ENCODE data around the gene SLC9A7.

SLC9A7 gene

DNA sequence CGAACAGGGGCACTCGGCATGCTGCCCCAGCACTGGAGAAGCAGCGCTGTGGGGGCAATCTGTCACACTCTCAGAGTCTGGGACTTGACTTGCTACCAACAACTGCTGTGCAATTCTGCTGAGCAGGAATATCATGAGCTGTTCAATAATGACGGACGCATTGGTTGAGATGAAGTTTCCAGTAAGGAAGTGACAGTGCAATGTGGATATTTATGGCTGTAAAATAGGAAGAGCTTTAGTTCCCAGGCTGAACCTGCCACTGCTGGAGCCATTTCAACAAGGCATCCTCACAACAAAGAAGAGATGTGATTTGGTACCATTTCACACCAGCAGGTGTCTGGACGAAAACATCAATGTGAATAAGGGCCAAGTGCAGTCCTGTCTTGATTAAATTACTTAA, 161.1 kb downstream of the SLC9A7 start:
- Histone ChIP-seq H3K4me3 (ENCODE audit: low read depth, low read length) (no peak overlapping the region), H3K27ac (ENCODE audit: extremely low read depth, low read depth, low read length) (no peak overlapping the region), H3K9me3 (ENCODE audit: control insufficient read depth, insufficient read depth, low read depth, low read length) (no peaks in the 10 kb centered on the region), H3K36me3 (ENCODE audit: control insufficient read depth in 2 of 2, insufficient read depth in 1 of 2, low read length in 2 of 2) (peaks cover 0 to 9% of the 10 kb centered on the region in 2 experiments; a peak in 2 of 3 replicates), H3K4me1 (ENCODE audit: control insufficient read depth, insufficient read depth, low read length) (no peaks in the 10 kb centered on the region)
- ChIA-PET POLR2A (interaction anchor here (0.6 kb wide), 1 partner anchor 277 kb away, joined by 5 read pairs; no protein-coding TSS in a partner anchor), CTCF (interaction anchor here (1.6 kb wide), 1 partner anchor 89 kb away, joined by 3 read pairs; no protein-coding TSS in a partner anchor)
- TF ChIP-seq ZNF302 (tag by site-specific recombination; IDR thresholded peaks at IDR 0.05; ENCODE audit: low read depth): no peak
- no peak for TF ChIP-seq ZNF354C (tag by site-specific recombination; IDR thresholded peaks at IDR 0.05; ENCODE audit: borderline replicate concordance, low read depth)
- no peak for TF ChIP-seq ZNF274 (IDR thresholded peaks at IDR 0.05; ENCODE audit: low read length)
- TF ChIP-seq ZNF274 (tag by site-specific recombination; IDR thresholded peaks at IDR 0.05; ENCODE audit: borderline replicate concordance): no peak
- no peak for TF ChIP-seq ZBTB7A (tag by site-specific recombination; IDR thresholded peaks at IDR 0.05; ENCODE audit: low read depth)
- TF ChIP-seq, protein P1, sequence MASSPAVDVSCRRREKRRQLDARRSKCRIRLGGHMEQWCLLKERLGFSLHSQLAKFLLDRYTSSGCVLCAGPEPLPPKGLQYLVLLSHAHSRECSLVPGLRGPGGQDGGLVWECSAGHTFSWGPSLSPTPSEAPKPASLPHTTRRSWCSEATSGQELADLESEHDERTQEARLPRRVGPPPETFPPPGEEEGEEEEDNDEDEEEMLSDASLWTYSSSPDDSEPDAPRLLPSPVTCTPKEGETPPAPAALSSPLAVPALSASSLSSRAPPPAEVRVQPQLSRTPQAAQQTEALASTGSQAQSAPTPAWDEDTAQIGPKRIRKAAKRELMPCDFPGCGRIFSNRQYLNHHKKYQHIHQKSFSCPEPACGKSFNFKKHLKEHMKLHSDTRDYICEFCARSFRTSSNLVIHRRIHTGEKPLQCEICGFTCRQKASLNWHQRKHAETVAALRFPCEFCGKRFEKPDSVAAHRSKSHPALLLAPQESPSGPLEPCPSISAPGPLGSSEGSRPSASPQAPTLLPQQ (tag by site-specific recombination; IDR thresholded peaks at IDR 0.05): no peak
- TF ChIP-seq, protein P2, sequence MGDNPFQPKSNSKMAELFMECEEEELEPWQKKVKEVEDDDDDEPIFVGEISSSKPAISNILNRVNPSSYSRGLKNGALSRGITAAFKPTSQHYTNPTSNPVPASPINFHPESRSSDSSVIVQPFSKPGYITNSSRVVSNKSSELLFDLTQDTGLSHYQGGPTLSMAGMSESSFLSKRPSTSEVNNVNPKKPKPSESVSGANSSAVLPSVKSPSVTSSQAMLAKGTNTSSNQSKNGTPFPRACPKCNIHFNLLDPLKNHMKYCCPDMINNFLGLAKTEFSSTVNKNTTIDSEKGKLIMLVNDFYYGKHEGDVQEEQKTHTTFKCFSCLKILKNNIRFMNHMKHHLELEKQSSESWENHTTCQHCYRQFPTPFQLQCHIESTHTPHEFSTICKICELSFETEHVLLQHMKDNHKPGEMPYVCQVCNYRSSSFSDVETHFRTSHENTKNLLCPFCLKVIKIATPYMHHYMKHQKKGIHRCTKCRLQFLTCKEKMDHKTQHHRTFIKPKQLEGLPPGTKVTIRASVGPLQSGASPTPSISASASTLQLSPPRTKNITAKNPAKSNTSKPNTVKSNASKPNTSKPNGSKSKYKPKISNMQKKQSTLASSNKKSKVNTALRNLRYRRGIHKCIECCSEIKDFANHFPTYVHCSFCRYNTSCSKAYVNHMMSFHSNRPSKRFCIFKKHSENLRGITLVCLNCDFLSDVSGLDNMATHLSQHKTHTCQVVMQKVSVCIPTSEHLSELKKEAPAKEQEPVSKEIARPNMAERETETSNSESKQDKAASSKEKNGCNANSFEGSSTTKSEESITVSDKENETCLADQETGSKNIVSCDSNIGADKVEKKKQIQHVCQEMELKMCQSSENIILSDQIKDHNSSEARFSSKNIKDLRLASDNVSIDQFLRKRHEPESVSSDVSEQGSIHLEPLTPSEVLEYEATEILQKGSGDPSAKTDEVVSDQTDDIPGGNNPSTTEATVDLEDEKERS (tag by site-specific recombination; IDR thresholded peaks at IDR 0.05): no peak
- no peak for TF ChIP-seq SCRT1 (tag by site-specific recombination; IDR thresholded peaks at IDR 0.05; ENCODE audit: borderline replicate concordance)
- TF ChIP-seq, protein P3, sequence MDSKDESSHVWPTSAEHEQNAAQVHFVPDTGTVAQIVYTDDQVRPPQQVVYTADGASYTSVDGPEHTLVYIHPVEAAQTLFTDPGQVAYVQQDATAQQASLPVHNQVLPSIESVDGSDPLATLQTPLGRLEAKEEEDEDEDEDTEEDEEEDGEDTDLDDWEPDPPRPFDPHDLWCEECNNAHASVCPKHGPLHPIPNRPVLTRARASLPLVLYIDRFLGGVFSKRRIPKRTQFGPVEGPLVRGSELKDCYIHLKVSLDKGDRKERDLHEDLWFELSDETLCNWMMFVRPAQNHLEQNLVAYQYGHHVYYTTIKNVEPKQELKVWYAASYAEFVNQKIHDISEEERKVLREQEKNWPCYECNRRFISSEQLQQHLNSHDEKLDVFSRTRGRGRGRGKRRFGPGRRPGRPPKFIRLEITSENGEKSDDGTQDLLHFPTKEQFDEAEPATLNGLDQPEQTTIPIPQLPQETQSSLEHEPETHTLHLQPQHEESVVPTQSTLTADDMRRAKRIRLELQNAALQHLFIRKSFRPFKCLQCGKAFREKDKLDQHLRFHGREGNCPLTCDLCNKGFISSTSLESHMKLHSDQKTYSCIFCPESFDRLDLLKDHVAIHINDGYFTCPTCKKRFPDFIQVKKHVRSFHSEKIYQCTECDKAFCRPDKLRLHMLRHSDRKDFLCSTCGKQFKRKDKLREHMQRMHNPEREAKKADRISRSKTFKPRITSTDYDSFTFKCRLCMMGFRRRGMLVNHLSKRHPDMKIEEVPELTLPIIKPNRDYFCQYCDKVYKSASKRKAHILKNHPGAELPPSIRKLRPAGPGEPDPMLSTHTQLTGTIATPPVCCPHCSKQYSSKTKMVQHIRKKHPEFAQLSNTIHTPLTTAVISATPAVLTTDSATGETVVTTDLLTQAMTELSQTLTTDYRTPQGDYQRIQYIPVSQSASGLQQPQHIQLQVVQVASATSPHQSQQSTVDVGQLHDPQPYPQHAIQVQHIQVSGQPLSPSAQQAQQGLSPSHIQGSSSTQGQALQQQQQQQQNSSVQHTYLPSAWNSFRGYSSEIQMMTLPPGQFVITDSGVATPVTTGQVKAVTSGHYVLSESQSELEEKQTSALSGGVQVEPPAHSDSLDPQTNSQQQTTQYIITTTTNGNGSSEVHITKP (tag by site-specific recombination; IDR thresholded peaks at IDR 0.05): no peak
- no peak for TF ChIP-seq ZNF248 (tag by site-specific recombination; IDR thresholded peaks at IDR 0.05)
- no peak for TF ChIP-seq TCF7L2 (IDR thresholded peaks at IDR 0.05; ENCODE audit: borderline replicate concordance, low read depth, low read length)
- TF ChIP-seq ZBTB17 (tag by site-specific recombination; IDR thresholded peaks at IDR 0.05): no peak
- TF ChIP-seq, protein P4, sequence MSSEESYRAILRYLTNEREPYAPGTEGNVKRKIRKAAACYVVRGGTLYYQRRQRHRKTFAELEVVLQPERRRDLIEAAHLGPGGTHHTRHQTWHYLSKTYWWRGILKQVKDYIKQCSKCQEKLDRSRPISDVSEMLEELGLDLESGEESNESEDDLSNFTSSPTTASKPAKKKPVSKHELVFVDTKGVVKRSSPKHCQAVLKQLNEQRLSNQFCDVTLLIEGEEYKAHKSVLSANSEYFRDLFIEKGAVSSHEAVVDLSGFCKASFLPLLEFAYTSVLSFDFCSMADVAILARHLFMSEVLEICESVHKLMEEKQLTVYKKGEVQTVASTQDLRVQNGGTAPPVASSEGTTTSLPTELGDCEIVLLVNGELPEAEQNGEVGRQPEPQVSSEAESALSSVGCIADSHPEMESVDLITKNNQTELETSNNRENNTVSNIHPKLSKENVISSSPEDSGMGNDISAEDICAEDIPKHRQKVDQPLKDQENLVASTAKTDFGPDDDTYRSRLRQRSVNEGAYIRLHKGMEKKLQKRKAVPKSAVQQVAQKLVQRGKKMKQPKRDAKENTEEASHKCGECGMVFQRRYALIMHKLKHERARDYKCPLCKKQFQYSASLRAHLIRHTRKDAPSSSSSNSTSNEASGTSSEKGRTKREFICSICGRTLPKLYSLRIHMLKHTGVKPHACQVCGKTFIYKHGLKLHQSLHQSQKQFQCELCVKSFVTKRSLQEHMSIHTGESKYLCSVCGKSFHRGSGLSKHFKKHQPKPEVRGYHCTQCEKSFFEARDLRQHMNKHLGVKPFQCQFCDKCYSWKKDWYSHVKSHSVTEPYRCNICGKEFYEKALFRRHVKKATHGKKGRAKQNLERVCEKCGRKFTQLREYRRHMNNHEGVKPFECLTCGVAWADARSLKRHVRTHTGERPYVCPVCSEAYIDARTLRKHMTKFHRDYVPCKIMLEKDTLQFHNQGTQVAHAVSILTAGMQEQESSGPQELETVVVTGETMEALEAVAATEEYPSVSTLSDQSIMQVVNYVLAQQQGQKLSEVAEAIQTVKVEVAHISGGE (tag by site-specific recombination; conservative IDR thresholded peaks at IDR 0.05; ENCODE audit: low read depth): no peak
- no peak for TF ChIP-seq ZNF16 (tag by site-specific recombination; IDR thresholded peaks at IDR 0.05; ENCODE audit: low read depth)
